B cell (primary cell): ENCODE results near the gene GAPVD1. TPM values are rescaled to one million over a fixed set of nuclear protein-coding genes. Genes with fewer than 3 reads are reported as not detected.
"Not testable (repeated sequence)": the region's sequence is repeated elsewhere in the genome, so short reads cannot be mapped to it uniquely, and the experiment has no call there.

ENCODE experiments used
- ATAC-seq: fragments of 200-7000 bp; cut with Tn5 transposase; one replicate; pipeline ENCODE4 v1.10.0; 2021; ENCODE audit warnings: low read depth, mild to moderate bottlenecking, moderate number of reproducible peaks, moderate library complexity
- CTCF ChIA-PET: fragments of 350-600 bp; sonication (Branson Sonifier 250); formaldehyde crosslinking; loops from one replicate; lab custom pipeline; 2021; ENCODE audit warnings: antibody characterized with exemption, inconsistent platforms; lab: Charles Lee
- POLR2A ChIA-PET: fragments of 350-600 bp; sonication (Branson Sonifier 250); formaldehyde crosslinking; loops from one replicate; lab custom pipeline; 2021; ENCODE audit warnings: antibody characterized with exemption; lab: Charles Lee
- DNase-seq: peaks from one replicate; pipeline ENCODE4 v3.0.0; 2013
- H2AFZ ChIP-seq: 2 replicates; pipeline ENCODE4 v1.6.1; 2012; ENCODE audit warnings: mild to moderate bottlenecking, low read depth, low read length; ENCODE audit not compliant: insufficient read depth, poor library complexity, severe bottlenecking
- H3K27ac ChIP-seq, 2 donors: 1 replicate in 1 of 2; 2 replicates in 1 of 2; pipeline ENCODE4 v1.5.1; 2012 to 2013; ENCODE audit warnings: low read length in 2 of 2, mild to moderate bottlenecking in 2 of 2, moderate library complexity in 1 of 2
- H3K27me3 ChIP-seq, 4 experiments: fragments of 200-600 bp in 1 of 4; sonication (generic) in 1 of 4; replicated peaks in 1 of 4; 1 replicate in 2 of 4; 2 replicates in 2 of 4; pipeline versions ENCODE4 v1.6.1 to v1.7.0; 2013 to 2016; ENCODE audit warnings: low read length in 3 of 4, mild to moderate bottlenecking in 2 of 4, mixed read lengths in 1 of 4, moderate library complexity in 1 of 4; ENCODE audit not compliant: insufficient read depth in 4 of 4, control insufficient read depth in 3 of 4; ENCODE audit errors: control extremely low read depth in 1 of 4
- H3K36me3 ChIP-seq, 2 experiments: replicated peaks in 1 of 2; 1 replicate in 1 of 2; 2 replicates in 1 of 2; pipeline versions ENCODE4 v1.6.1 to v1.7.1; 2013; ENCODE audit warnings: low read length in 1 of 2; ENCODE audit not compliant: insufficient read depth in 2 of 2, control insufficient read depth in 1 of 2; ENCODE audit errors: control extremely low read depth in 1 of 2, extremely low read depth in 1 of 2
- H3K4me1 ChIP-seq, 2 donors: fragments of 200-600 bp in 1 of 2; sonication (generic) in 1 of 2; 1 replicate in 1 of 2; 2 replicates in 1 of 2; pipeline versions ENCODE4 v1.5.1 to v1.6.1; 2013 to 2017; ENCODE audit warnings: low read length in 2 of 2; ENCODE audit not compliant: control insufficient read depth in 2 of 2, insufficient read depth in 2 of 2
- H3K4me2 ChIP-seq: replicated peaks from 2 replicates; pipeline ENCODE3; 2012; ENCODE audit warnings: mild to moderate bottlenecking, low read depth, low read length; ENCODE audit not compliant: poor library complexity, severe bottlenecking
- H3K4me3 ChIP-seq, 5 experiments: fragments of 200-600 bp in 1 of 5; sonication (generic) in 1 of 5; 1 replicate in 3 of 5; 2 replicates in 2 of 5; pipeline versions ENCODE4 v1.5.1 to v1.7.0; 2011 to 2016; ENCODE audit warnings: low read length in 4 of 5, mild to moderate bottlenecking in 4 of 5, low read depth in 2 of 5, control low read depth in 1 of 5, moderate library complexity in 1 of 5; ENCODE audit not compliant: insufficient read depth in 1 of 5; ENCODE audit errors: control extremely low read depth in 1 of 5, extremely low read depth in 1 of 5
- H3K79me2 ChIP-seq: fragments of 200-600 bp; sonication (generic); one replicate; pipeline ENCODE4 v1.6.0; 2016; ENCODE audit warnings: low read length; ENCODE audit not compliant: control insufficient read depth, insufficient read depth
- H3K9ac ChIP-seq: fragments of 200-600 bp; sonication (generic); 2 replicates; pipeline ENCODE4 v1.6.1; 2017; ENCODE audit warnings: mild to moderate bottlenecking, low read length, moderate library complexity
- H3K9me3 ChIP-seq, 3 donors: one replicate each; pipeline versions ENCODE4 v1.6.1 to v1.7.1; 2013; ENCODE audit warnings: low read length in 2 of 3; ENCODE audit not compliant: control insufficient read depth in 2 of 3, insufficient read depth in 1 of 3; ENCODE audit errors: control extremely low read depth in 1 of 3
- H4K20me1 ChIP-seq: 2 replicates; pipeline ENCODE4 v1.6.0; 2012; ENCODE audit warnings: mild to moderate bottlenecking, low read length; ENCODE audit not compliant: insufficient read depth, control insufficient read depth, poor library complexity, severe bottlenecking
- H3K27ac Mint-ChIP-seq: one replicate; pipeline ENCODE4 v1.8.0; 2021; ENCODE audit warnings: mixed read lengths
- H3K27me3 Mint-ChIP-seq: one replicate; pipeline ENCODE4 v1.8.0; 2021; ENCODE audit warnings: mixed read lengths
- H3K4me1 Mint-ChIP-seq: one replicate; pipeline ENCODE4 v1.8.0; 2021; ENCODE audit warnings: mixed read lengths
- H3K4me3 Mint-ChIP-seq: one replicate; pipeline ENCODE4 v1.8.0; 2021; ENCODE audit warnings: mixed read lengths
- H3K9me3 Mint-ChIP-seq: one replicate; pipeline ENCODE4 v1.8.0; 2022; ENCODE audit warnings: mixed read lengths; ENCODE audit not compliant: insufficient read depth
- CTCF ChIP-seq: fragments of 200-600 bp; IDR thresholded peaks from one replicate; pipeline ENCODE4 v1.8.0; 2022; ENCODE audit warnings: antibody characterized with exemption, mild to moderate bottlenecking
- EZH2 ChIP-seq: IDR thresholded peaks from 2 replicates; pipeline ENCODE4 v1.6.1; 2012; ENCODE audit warnings: borderline replicate concordance, low read depth, mild to moderate bottlenecking, moderate library complexity, low read length; ENCODE audit not compliant: insufficient read depth, poor library complexity, severe bottlenecking
- WGBS: methylation state at CpG from one replicate; pipeline ENCODE4 v1.1.5; 2013; ENCODE audit warnings: missing lambda C conversion rate; ENCODE audit not compliant: insufficient coverage; 5-methylcytosine and 5-hydroxymethylcytosine counted together
- intact Hi-C: fragments of 100-400 bp; cut with micrococcal nuclease; formaldehyde crosslinking; loops from one replicate; pipeline ENCODE4 v1.10.0; 2022
- polyA plus RNA-seq: library from polyadenylated mRNA; depleted of rRNA; stranded (reverse); fragments of >200 nt; gene quantifications from 2 replicates; pipeline ENCODE4 v1.2.3, GENCODE V29; 2012
- total RNA-seq, 2 donors: library from RNA; stranded (reverse); fragments of 120-200 nt in 1 of 2; gene quantifications; 1 replicate in 1 of 2; 2 replicates in 1 of 2; pipeline versions ENCODE4 v1.2.3 to v1.2.4, GENCODE V29; 2013 to 2022

GAPVD1 gene
- total and polyA plus RNA-seq, 2 donors (not counting 1 experiment from before 2014, with no cell fraction given), result 11.8 to 61.2 TPM

DNA sequence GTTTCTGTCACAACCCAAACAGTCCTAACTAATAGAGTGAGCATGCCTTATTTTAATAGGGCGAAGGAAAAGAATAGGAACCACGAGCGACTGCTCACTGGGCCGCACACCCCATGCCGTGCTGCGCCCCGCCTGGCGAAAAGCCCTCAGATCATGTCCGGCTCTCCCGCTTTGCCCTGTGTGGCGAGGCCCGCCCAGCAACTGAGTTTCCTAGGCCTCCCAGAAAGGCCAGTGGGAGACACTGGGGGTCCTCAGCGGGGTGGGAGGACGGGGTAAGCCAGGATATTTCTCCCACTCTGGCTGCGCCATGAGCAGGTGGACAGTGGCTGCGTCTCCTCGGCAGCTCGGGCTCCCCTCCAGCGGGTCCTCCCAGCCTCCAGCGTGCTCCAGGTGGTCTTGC is 138.0 kb downstream of the GAPVD1 start:
- Mint-ChIP-seq H3K4me3 (no peak overlapping the region), H3K27ac (no peak overlapping the region), H3K4me1 (no peaks in the 10 kb centered on the region), H3K9me3 (no peaks in the 10 kb centered on the region), H3K27me3 (no peaks in the 10 kb centered on the region)
- intact Hi-C loops, result no loop called here
- 98% methylated on average over 13 of the region's 20 CpGs for WGBS
- Histone ChIP-seq H2AFZ (no peak overlapping the region), H3K79me2 (no peaks in the 10 kb centered on the region), H4K20me1 (no peaks in the 10 kb centered on the region), H3K4me2 (no peak overlapping the region), H3K4me3 (no peak overlapping the region), H3K9ac (no peak overlapping the region), H3K27ac (no peak overlapping the region), H3K9me3 (no peaks in the 10 kb centered on the region), H3K36me3 (no peaks in the 10 kb centered on the region), H3K4me1 (no peaks in the 10 kb centered on the region), H3K27me3 (no peaks in the 10 kb centered on the region)
- CTCF ChIA-PET, result interaction anchor here (1.5 kb wide), 1 partner anchor 8 kb away, joined by 5 read pairs; no protein-coding TSS in a partner anchor
- ATAC-seq (no peak), DNase-seq (no peak)
- POLR2A ChIA-PET, result no interaction called here
- TF ChIP-seq CTCF, result no peak
- TF ChIP-seq EZH2, result no peak

- H3K27ac Mint-ChIP-seq, ATAC-seq: not testable (repeated sequence)
Observed at GRCh38 chr9:125400232-125400631, 138.6 kb downstream of the GAPVD1 start.

More at GRCh38 chr9:125400232-125400631, 138.6 kb downstream of the GAPVD1 start:
- H3K27ac ChIP-seq, intact Hi-C loops, POLR2A ChIA-PET, H3K9me3 ChIP-seq, H3K4me1 ChIP-seq, H3K4me3 ChIP-seq, H3K9ac ChIP-seq, H3K9me3 Mint-ChIP-seq, H3K36me3 ChIP-seq, H3K27me3 Mint-ChIP-seq, DNase-seq, H3K4me1 Mint-ChIP-seq, H3K27me3 ChIP-seq, H2AFZ ChIP-seq, H3K4me3 Mint-ChIP-seq, CTCF ChIA-PET, H4K20me1 ChIP-seq, H3K79me2 ChIP-seq, H3K4me2 ChIP-seq: not testable (repeated sequence)
- 100% methylated on average over 3 of the region's 8 CpGs for WGBS
